MCF 10A (cell line): Measurements from ENCODE around the gene KRTAP3-3. TPM values are rescaled to one million over a fixed set of nuclear protein-coding genes. Genes with fewer than 3 reads are reported as not detected.
"Not testable (repeated sequence)": the region's sequence is repeated elsewhere in the genome, so short reads cannot be mapped to it uniquely, and the experiment has no call there.

Experiments used
- BruUV-seq: library from RNA; stranded (reverse); fragments of 400-500 nt; replicated peaks from 2 replicates; lab custom pipeline; 2021; lab: Mats Ljungman, UMichigan
- CTCF ChIA-PET: fragments of 300-600 bp; sonication (Branson Sonifier 250); formaldehyde crosslinking; extraction: SDS; loops from one replicate; lab custom pipeline; 2021; ENCODE audit warnings: antibody characterized with exemption, inconsistent platforms; lab: Yijun Ruan, JAX
- POLR2A ChIA-PET: fragments of 300-600, 350-650 bp; sonication (Branson Sonifier 250); formaldehyde crosslinking; extraction: SDS; loops from one replicate; lab custom pipeline; 2020; ENCODE audit warnings: antibody characterized with exemption, inconsistent platforms; lab: Yijun Ruan, JAX
- DNase-seq: peaks from one replicate; pipeline ENCODE4 v3.0.0-alpha.2; 2018; ENCODE audit not compliant: unreplicated experiment
- H3K27ac Mint-ChIP-seq: one replicate; pipeline ENCODE4 v1.8.0; 2022; ENCODE audit warnings: mild to moderate bottlenecking, low read depth, mixed read lengths; ENCODE audit not compliant: unreplicated experiment
- H3K27me3 Mint-ChIP-seq: one replicate; pipeline ENCODE4 v1.8.0; 2022; ENCODE audit warnings: mixed read lengths; ENCODE audit not compliant: insufficient read depth, unreplicated experiment
- H3K36me3 Mint-ChIP-seq: one replicate; pipeline ENCODE4 v1.8.0; 2022; ENCODE audit warnings: mild to moderate bottlenecking, moderate library complexity, mixed read lengths; ENCODE audit not compliant: insufficient read depth, unreplicated experiment
- H3K4me1 Mint-ChIP-seq: one replicate; pipeline ENCODE4 v1.8.0; 2022; ENCODE audit warnings: mixed read lengths; ENCODE audit not compliant: insufficient read depth, unreplicated experiment
- H3K4me3 Mint-ChIP-seq: one replicate; pipeline ENCODE4 v1.8.0; 2022; ENCODE audit warnings: mild to moderate bottlenecking, moderate library complexity, mixed read lengths; ENCODE audit not compliant: unreplicated experiment
- H3K9me3 Mint-ChIP-seq: one replicate; pipeline ENCODE4 v1.8.0; 2022; ENCODE audit warnings: mixed read lengths; ENCODE audit not compliant: unreplicated experiment
- intact Hi-C: fragments of 100-400 bp; cut with micrococcal nuclease; formaldehyde crosslinking; loops from 2 replicates; pipeline ENCODE4 v1.14.1; 2022
- total RNA-seq: library from RNA; stranded (reverse); gene quantifications from 2 replicates; pipeline ENCODE4 v1.2.3, GENCODE V29; 2022
- TF ChIP-seq, protein P1 (sequence below): fragments of 200-600 bp; IDR thresholded peaks from one replicate; pipeline ENCODE4 v1.8.0; 2022; ENCODE audit warnings: antibody characterized with exemption, mild to moderate bottlenecking; ENCODE audit not compliant: unreplicated experiment

Gene KRTAP3-3
- total RNA-seq, 1 experiment from 2014 or later: not detected

DNA sequence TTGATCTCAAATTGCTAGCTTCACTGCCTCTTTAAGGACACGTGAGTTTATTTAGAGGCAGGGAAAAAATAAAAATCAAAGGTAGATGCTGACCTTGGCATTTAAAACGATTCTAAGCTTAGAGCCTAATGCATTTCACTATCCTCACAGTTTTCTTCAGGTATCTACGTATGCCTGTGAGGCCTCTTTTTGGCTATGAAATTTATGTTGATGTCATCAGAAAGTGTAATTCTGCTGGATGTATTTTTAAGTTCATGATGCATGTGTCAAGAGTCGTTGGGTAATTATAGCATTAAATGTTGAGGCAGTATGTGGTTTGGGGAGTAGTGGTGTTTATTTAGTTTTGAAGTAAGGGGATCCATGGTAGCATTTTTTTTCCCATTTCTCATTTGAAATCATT is 10.0 kb upstream of the KRTAP3-3 start:
- no TSS peak for BruUV-seq
- H3K4me3 Mint-ChIP-seq: no peak overlapping the region
- POLR2A ChIA-PET: no interaction called here
- H3K9me3 Mint-ChIP-seq: no peaks in the 10 kb centered on the region
- no peak for DNase-seq
- TF ChIP-seq, protein P1, sequence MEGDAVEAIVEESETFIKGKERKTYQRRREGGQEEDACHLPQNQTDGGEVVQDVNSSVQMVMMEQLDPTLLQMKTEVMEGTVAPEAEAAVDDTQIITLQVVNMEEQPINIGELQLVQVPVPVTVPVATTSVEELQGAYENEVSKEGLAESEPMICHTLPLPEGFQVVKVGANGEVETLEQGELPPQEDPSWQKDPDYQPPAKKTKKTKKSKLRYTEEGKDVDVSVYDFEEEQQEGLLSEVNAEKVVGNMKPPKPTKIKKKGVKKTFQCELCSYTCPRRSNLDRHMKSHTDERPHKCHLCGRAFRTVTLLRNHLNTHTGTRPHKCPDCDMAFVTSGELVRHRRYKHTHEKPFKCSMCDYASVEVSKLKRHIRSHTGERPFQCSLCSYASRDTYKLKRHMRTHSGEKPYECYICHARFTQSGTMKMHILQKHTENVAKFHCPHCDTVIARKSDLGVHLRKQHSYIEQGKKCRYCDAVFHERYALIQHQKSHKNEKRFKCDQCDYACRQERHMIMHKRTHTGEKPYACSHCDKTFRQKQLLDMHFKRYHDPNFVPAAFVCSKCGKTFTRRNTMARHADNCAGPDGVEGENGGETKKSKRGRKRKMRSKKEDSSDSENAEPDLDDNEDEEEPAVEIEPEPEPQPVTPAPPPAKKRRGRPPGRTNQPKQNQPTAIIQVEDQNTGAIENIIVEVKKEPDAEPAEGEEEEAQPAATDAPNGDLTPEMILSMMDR: no peak
- H3K27me3 Mint-ChIP-seq: no peaks in the 10 kb centered on the region
- no peak overlapping the region for H3K27ac Mint-ChIP-seq
- intact Hi-C loops: no loop called here
- CTCF ChIA-PET: no interaction called here
- no peaks in the 10 kb centered on the region for H3K36me3 Mint-ChIP-seq
- peaks cover 18% of the 10 kb centered on the region for H3K4me1 Mint-ChIP-seq

DNA sequence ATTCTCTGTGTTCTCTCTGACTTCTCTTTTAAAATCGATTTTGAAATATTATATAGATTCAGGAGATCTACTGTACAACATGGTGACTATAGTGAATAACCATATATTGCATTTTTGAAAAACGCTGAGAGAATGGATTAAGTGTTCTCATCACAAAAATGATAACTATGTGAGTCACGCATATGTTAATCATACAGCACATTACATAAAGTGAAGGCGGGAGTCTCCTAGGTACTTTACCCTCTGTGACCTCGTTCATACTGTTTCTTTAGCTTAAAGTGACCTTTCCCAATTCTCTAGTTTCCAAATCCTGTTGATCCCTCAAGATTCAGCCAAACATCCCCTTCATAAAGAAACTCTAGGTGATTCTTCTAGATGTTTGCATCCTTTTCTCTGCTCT is 8.8 kb upstream of the KRTAP3-3 start:
- TF ChIP-seq, protein P1: no peak
- Mint-ChIP-seq H3K4me3 (no peak overlapping the region), H3K9me3 (no peaks in the 10 kb centered on the region), H3K36me3 (no peaks in the 10 kb centered on the region), H3K27me3 (no peaks in the 10 kb centered on the region), H3K27ac (no peak overlapping the region), H3K4me1 (peaks cover 18% of the 10 kb centered on the region)
- BruUV-seq: no TSS peak
- intact Hi-C loops: no loop called here
- peak; percentile 50 for DNase-seq
- CTCF ChIA-PET: no interaction called here
- POLR2A ChIA-PET: no interaction called here

DNA sequence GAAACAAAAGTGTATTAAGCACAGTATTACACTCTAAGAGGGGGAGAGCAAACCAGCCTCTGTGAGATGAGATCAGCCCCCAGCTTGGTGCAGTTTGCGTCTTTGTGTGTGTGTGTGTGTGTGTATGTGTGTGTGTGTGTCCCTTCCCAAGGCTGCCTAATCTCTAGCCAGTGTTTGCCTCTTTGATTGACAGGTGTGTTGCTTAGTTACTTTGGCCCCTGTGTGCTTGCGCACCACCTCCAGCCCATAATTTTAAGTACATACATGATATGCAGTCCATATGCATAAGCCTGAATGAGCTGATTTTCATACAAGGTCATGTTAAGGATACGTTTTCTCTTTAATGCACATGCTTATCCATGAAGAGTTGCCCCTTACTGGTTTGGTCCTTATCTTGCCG is 7.8 kb upstream of the KRTAP3-3 start:
- Mint-ChIP-seq H3K27me3 (no peaks in the 10 kb centered on the region), H3K9me3 (no peaks in the 10 kb centered on the region), H3K27ac (no peak overlapping the region), H3K4me3 (no peak overlapping the region), H3K4me1 (peaks cover 18% of the 10 kb centered on the region), H3K36me3 (no peaks in the 10 kb centered on the region)
- ChIA-PET POLR2A (no interaction called here), CTCF (no interaction called here)
- intact Hi-C loops: no loop called here
- no TSS peak for BruUV-seq
- TF ChIP-seq, protein P1: no peak
- DNase-seq: no peak

DNA sequence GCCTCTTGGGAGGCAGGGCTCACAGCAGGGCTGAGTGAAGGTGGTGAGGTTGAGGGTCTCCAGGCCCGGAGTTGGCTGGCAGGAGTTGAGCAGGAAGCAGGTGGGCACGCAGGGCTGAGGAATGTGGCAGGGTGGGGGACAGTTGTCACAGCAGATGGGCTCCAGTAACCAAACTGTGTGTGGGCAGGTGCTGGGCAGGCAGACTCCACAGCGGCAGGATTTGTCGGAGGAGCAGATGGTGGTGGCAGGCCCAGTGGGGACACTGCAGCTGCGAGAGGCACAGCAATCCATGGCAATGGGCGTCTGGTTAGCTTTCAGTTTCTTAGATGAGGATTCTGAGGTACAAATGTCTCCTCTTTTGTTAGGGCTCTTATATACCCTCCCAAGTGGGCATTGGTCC is 5.6 kb upstream of the KRTAP3-3 start, which contains the start of gene KRTAP3-2:
KRTAP3-2 (minus strand) TSS at position 344 of the 400 bp plus-strand sequence; CDS start at position 291, 53 bp downstream.
- DNase-seq, H3K27ac Mint-ChIP-seq, CTCF ChIA-PET, intact Hi-C loops, POLR2A ChIA-PET, H3K9me3 Mint-ChIP-seq, BruUV-seq, H3K36me3 Mint-ChIP-seq, H3K27me3 Mint-ChIP-seq, H3K4me3 Mint-ChIP-seq: not testable (repeated sequence)
- H3K4me1 Mint-ChIP-seq: peaks cover 18% of the 10 kb centered on the region

DNA sequence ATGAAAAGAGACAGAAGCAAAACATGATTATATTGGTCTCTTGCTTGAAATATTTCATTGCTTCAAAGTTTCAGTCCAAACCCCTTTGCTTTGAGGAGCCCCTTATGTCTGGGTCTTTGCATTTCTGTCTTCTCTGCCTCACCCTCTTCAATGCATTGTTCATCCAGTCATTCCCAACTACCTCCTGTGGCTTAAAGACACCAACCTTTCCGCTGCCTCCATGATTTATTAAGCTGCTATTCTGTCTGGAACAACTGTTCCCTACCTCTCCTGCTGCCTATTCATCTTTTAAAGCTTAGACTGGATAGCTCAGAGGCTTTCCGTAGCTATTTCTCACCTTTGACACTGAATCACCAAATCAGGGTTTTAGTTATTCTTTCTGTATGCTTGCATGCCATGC is 3.4 kb upstream of the KRTAP3-3 start:
- TF ChIP-seq, protein P1: no peak
- Mint-ChIP-seq H3K27me3 (no peaks in the 10 kb centered on the region), H3K4me1 (peaks cover 3% of the 10 kb centered on the region), H3K27ac (no peak overlapping the region), H3K4me3 (no peak overlapping the region), H3K36me3 (no peaks in the 10 kb centered on the region), H3K9me3 (no peaks in the 10 kb centered on the region)
- CTCF ChIA-PET: no interaction called here
- BruUV-seq: no TSS peak
- POLR2A ChIA-PET: no interaction called here
- no peak for DNase-seq
- intact Hi-C loops: no loop called here
